DND-41 (cell line): ENCODE measurements around the gene SELENOH.
"Not testable (repeated sequence)": the region's sequence is repeated elsewhere in the genome, so short reads cannot be mapped to it uniquely, and the experiment has no call there.

Source experiments
- ATAC-seq: fragments of 200-7000 bp; cut with Tn5 transposase; 3 replicates; pipeline ENCODE4 v1.9.1; 2021; ENCODE audit warnings: low read depth; ENCODE audit not compliant: insufficient read depth
- DNase-seq: peaks from one replicate; pipeline ENCODE4 v3.0.0-alpha.2; 2020
- H2AFZ ChIP-seq: 2 replicates; pipeline ENCODE4 v1.6.0; 2012; ENCODE audit warnings: low read depth, low read length
- H3K27ac ChIP-seq: 2 replicates; pipeline ENCODE4 v1.5.1; 2012; ENCODE audit warnings: low read length, inconsistent platforms
- H3K27me3 ChIP-seq: fragments of 200-600 bp; sonication (generic); 2 replicates; pipeline ENCODE4 v1.6.0; 2012; ENCODE audit warnings: low read length, mild to moderate bottlenecking, inconsistent platforms; ENCODE audit not compliant: insufficient read depth, poor library complexity
- H3K36me3 ChIP-seq: 2 replicates; pipeline ENCODE4 v1.5.1; 2012; ENCODE audit warnings: low read length, inconsistent platforms; ENCODE audit not compliant: insufficient read depth
- H3K4me1 ChIP-seq: 2 replicates; pipeline ENCODE4 v1.5.1; 2012; ENCODE audit warnings: mild to moderate bottlenecking, low read length; ENCODE audit not compliant: insufficient read depth
- H3K4me2 ChIP-seq: 2 replicates; pipeline ENCODE4 v1.6.0; 2012; ENCODE audit warnings: mild to moderate bottlenecking, moderate library complexity, low read length, inconsistent platforms; ENCODE audit not compliant: insufficient read depth
- H3K4me3 ChIP-seq, 2 experiments: fragments of 200-600 bp in 1 of 2; shearing (Covaris generic) in 1 of 2; 2 replicates each; pipeline ENCODE4 v1.5.1; 2012 to 2016; ENCODE audit warnings: inconsistent platforms in 2 of 2, low read length in 2 of 2, mild to moderate bottlenecking in 2 of 2, low read depth in 1 of 2, moderate library complexity in 1 of 2
- H3K79me2 ChIP-seq: 2 replicates; pipeline ENCODE4 v1.6.0; 2012; ENCODE audit warnings: low read length, inconsistent platforms; ENCODE audit not compliant: insufficient read depth
- H3K9ac ChIP-seq: 2 replicates; pipeline ENCODE4 v1.6.0; 2012; ENCODE audit warnings: low read depth, mild to moderate bottlenecking, inconsistent platforms, low read length, moderate library complexity
- H3K9me3 ChIP-seq: 2 replicates; pipeline ENCODE4 v1.5.1; 2012; ENCODE audit warnings: low read length, moderate library complexity, mild to moderate bottlenecking, inconsistent platforms; ENCODE audit not compliant: insufficient read depth, severe bottlenecking
- H4K20me1 ChIP-seq: 2 replicates; pipeline ENCODE4 v1.6.0; 2012; ENCODE audit warnings: low read length; ENCODE audit not compliant: insufficient read depth
- CTCF ChIP-seq: IDR thresholded peaks from 2 replicates; pipeline ENCODE4 v1.5.1; 2012; ENCODE audit warnings: borderline replicate concordance, low read length, moderate library complexity, mild to moderate bottlenecking; ENCODE audit not compliant: poor library complexity, severe bottlenecking; ENCODE audit errors: extremely low read depth
- EZH2 ChIP-seq: IDR thresholded peaks from 3 replicates; pipeline ENCODE4 v1.6.1; 2012; ENCODE audit warnings: borderline replicate concordance, low read depth, mild to moderate bottlenecking, moderate library complexity, low read length, inconsistent platforms; ENCODE audit not compliant: severe bottlenecking

The SELENOH gene

DNA sequence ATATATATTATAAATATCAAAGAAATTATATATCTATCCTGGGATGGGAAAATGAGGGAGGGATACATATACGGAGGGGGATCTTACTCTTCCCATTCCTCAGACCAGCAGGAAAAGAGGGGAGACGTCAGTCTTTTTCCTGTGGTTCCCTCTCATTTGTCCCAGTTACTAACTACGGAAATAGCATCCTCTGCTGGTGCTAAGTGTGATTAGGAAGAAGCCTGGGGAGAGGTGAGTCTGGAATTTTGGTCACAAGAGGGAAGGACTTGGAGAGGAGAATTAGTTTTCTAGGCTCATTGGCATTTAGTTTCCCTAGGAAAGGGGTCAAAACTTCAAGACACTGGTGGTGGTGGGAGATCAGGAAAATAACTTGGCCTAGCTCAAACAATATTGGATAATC is 40.9 kb upstream of the SELENOH start:
- Histone ChIP-seq H3K36me3 (peaks cover 82% of the 10 kb centered on the region), H3K4me1 (no peaks in the 10 kb centered on the region)
- no peak for ATAC-seq

GRCh38 chr11:57703341-57703740 is 38.0 kb upstream of the SELENOH start:
- DNase-seq = no peak
- TF ChIP-seq EZH2 (no peak), CTCF (no peak)
- H3K4me1 ChIP-seq = no peaks in the 10 kb centered on the region
- peaks cover 22% of the 10 kb centered on the region for H3K79me2 ChIP-seq
- no peak overlapping the region for H3K9ac ChIP-seq
- no peaks in the 10 kb centered on the region for H3K27me3 ChIP-seq
- peaks cover 70% of the 10 kb centered on the region for H3K36me3 ChIP-seq
- no peaks in the 10 kb centered on the region for H3K9me3 ChIP-seq
- ATAC-seq = no peak
- H3K27ac ChIP-seq = no peak overlapping the region
- H3K4me2 ChIP-seq = no peak overlapping the region
- H3K4me3 ChIP-seq = no peak overlapping the region
- 0 out of 2 replicates have a peak, but pooled peaks cover 4% of the 10 kb centered on the region for H4K20me1 ChIP-seq
- H2AFZ ChIP-seq = no peak overlapping the region

More for the DNA sequence above, 40.9 kb upstream of the SELENOH start:
- Histone ChIP-seq H3K27ac (no peak overlapping the region), H2AFZ (no peak overlapping the region), H4K20me1 (0 out of 2 replicates have a peak, but pooled peaks cover 4% of the 10 kb centered on the region), H3K79me2 (peaks cover 6% of the 10 kb centered on the region; the same call in 1 of the 2 replicates), H3K9me3 (no peaks in the 10 kb centered on the region), H3K4me2 (no peak overlapping the region), H3K9ac (no peak overlapping the region), H3K27me3 (no peaks in the 10 kb centered on the region), H3K4me3 (no peak overlapping the region)
- TF ChIP-seq EZH2 (no peak), CTCF (no peak)
- DNase-seq = no peak

- H3K36me3 ChIP-seq = peaks cover 64% of the 10 kb centered on the region
- H3K27me3 ChIP-seq = no peaks in the 10 kb centered on the region
- TF ChIP-seq CTCF (no peak), EZH2 (no peak)
- 0 out of 2 replicates have a peak, but pooled peaks cover 4% of the 10 kb centered on the region for H4K20me1 ChIP-seq
- H3K9me3 ChIP-seq = no peaks in the 10 kb centered on the region
- H3K4me1 ChIP-seq = peaks cover 3% of the 10 kb centered on the region
- ATAC-seq (no peak), DNase-seq (no peak)
- H3K9ac ChIP-seq = no peak overlapping the region; the same call in 1 of the 2 replicates
- peaks cover 35% of the 10 kb centered on the region for H3K79me2 ChIP-seq
- no peak overlapping the region for H3K27ac ChIP-seq
- H3K4me2 ChIP-seq = no peak overlapping the region
- no peak overlapping the region for H3K4me3 ChIP-seq
- no peak overlapping the region for H2AFZ ChIP-seq
These were observed 36.4 kb upstream of the SELENOH start for GRCh38 chr11:57704932-57705331.

DNA sequence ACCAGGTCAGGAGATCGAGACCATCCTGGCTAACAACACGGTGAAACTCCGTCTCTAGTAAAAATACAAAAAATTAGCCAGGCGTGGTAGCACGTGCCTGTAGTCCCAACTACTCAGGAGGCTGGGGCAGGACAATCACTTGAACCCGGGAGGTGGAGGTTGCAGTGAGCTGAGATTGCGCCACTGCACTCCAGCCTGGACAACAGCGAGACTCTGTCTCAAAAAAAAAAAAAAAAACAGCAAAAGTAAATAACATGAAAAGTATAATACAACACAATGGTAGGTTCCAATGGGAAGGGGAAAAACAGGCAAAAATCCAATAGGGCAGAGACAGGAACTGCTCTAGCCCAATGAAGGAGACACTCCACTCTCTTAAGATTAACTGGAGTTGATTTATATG is 35.9 kb upstream of the SELENOH start:
- peaks cover 63% of the 10 kb centered on the region for H3K36me3 ChIP-seq

More for the DNA sequence above, 35.9 kb upstream of the SELENOH start:
- not testable (repeated sequence) for H2AFZ ChIP-seq, H3K9ac ChIP-seq, H3K27me3 ChIP-seq, H3K9me3 ChIP-seq, H3K4me3 ChIP-seq, H3K27ac ChIP-seq, DNase-seq, H3K4me2 ChIP-seq, H4K20me1 ChIP-seq, H3K4me1 ChIP-seq, ATAC-seq
- H3K79me2 ChIP-seq = peaks cover 40% of the 10 kb centered on the region
